GM18907 (cell line): ENCODE measurements around the gene TGFBI.
A peak's percentile ranks its signal among the peaks of the same experiment; 100 is the strongest.

ENCODE experiments used
- ATAC-seq: cut with Tn5 transposase; IDR thresholded peaks from one replicate; pipeline ENCODE4 v1.9.1; 2021; ENCODE audit warnings: mild to moderate bottlenecking, moderate library complexity; ENCODE audit not compliant: unreplicated experiment

The TGFBI gene

GRCh38 chr5:136086783-136087566, 58.2 kb downstream of the TGFBI start:
- ATAC-seq: no peak

GRCh38 chr5:136087961-136088871, 59.4 kb downstream of the TGFBI start:
- ATAC-seq: no peak

- ATAC-seq: no peak
Measured at GRCh38 chr5:136089791-136090190, 61.0 kb downstream of the TGFBI start.

- no peak for ATAC-seq
Measured at GRCh38 chr5:136090319-136090718, 61.5 kb downstream of the TGFBI start.

- ATAC-seq: no peak
Measured at GRCh38 chr5:136094189-136094912, 65.6 kb downstream of the TGFBI start.

GRCh38 chr5:136094913-136095641, 66.3 kb downstream of the TGFBI start:
- ATAC-seq: no peak

GRCh38 chr5:136098176-136098575, 69.4 kb downstream of the TGFBI start:
- ATAC-seq: no peak

- no peak for ATAC-seq
Measured at GRCh38 chr5:136099870-136100269, 71.1 kb downstream of the TGFBI start.

- ATAC-seq: no peak
Measured at GRCh38 chr5:136101884-136102283, 73.1 kb downstream of the TGFBI start.

GRCh38 chr5:136103118-136103517, 74.3 kb downstream of the TGFBI start:
- peak; percentile 88 for ATAC-seq

- ATAC-seq: no peak
Measured at GRCh38 chr5:136104306-136104965, 75.6 kb downstream of the TGFBI start.

- no peak for ATAC-seq
Measured at GRCh38 chr5:136106351-136107031, 77.7 kb downstream of the TGFBI start.

GRCh38 chr5:136108180-136108611, 79.4 kb downstream of the TGFBI start:
- ATAC-seq: peak; percentile 66

GRCh38 chr5:136108766-136109165, 80.0 kb downstream of the TGFBI start:
- no peak for ATAC-seq

- no peak for ATAC-seq
Measured at GRCh38 chr5:136109453-136110135, 80.8 kb downstream of the TGFBI start.
